ACC112 (cell line): ENCODE measurements around the gene PAAF1.

ENCODE experiments used
- H2AFZ ChIP-seq: fragments of 200-600 bp; sonication (generic); one replicate; pipeline ENCODE4 v1.6.0; 2017; ENCODE audit warnings: antibody characterized with exemption, low read length; ENCODE audit not compliant: unreplicated experiment
- H3K27ac ChIP-seq: fragments of 200-600 bp; sonication (generic); 2 replicates; pipeline ENCODE4 v1.5.1; 2014; ENCODE audit warnings: low read depth, mild to moderate bottlenecking, antibody characterized with exemption, low read length, moderate library complexity
- H3K27me3 ChIP-seq: fragments of 200-600 bp; sonication (generic); 2 replicates; pipeline ENCODE4 v1.6.1; 2014; ENCODE audit warnings: mild to moderate bottlenecking, antibody characterized with exemption, low read length, moderate library complexity, mixed read lengths; ENCODE audit not compliant: insufficient read depth
- H3K36me3 ChIP-seq: fragments of 200-600 bp; sonication (generic); 2 replicates; pipeline ENCODE4 v1.6.1; 2016; ENCODE audit warnings: mild to moderate bottlenecking, antibody characterized with exemption, low read length, moderate library complexity, mixed read lengths; ENCODE audit not compliant: insufficient read depth
- H3K4me1 ChIP-seq: fragments of 200-600 bp; sonication (generic); one replicate; pipeline ENCODE4 v1.6.1; 2016; ENCODE audit warnings: low read length, mixed read lengths; ENCODE audit not compliant: insufficient read depth, unreplicated experiment, control insufficient read depth
- H3K4me3 ChIP-seq: fragments of 200-600 bp; sonication (generic); 2 replicates; pipeline ENCODE4 v1.5.1; 2014; ENCODE audit warnings: mild to moderate bottlenecking, low read depth, low read length
- H3K79me2 ChIP-seq: fragments of 200-600 bp; sonication (generic); one replicate; pipeline ENCODE4 v1.6.0; 2016; ENCODE audit warnings: low read length; ENCODE audit not compliant: control insufficient read depth, unreplicated experiment, insufficient read depth

The PAAF1 gene

GRCh38 chr11:73876424-73877310 is at the start of gene PAAF1, which contains the start of gene COA4:
Gene PAAF1 (plus strand): TSS chr11:73876999. CDS start chr11:73877022, 23 bp downstream.
Gene COA4 (minus strand): TSS chr11:73876846. CDS start chr11:73873378, 3,468 bp downstream.
- Histone ChIP-seq H2AFZ (peak within 1 kb of the TSS; percentile 95), H3K4me1 (peaks cover 18% of the 10 kb centered on the region), H3K4me3 (peak within 1 kb of the TSS; percentile 95), H3K79me2 (peaks cover 39% of the 10 kb centered on the region), H3K27me3 (no peaks in the 10 kb centered on the region), H3K36me3 (peaks cover 13% of the 10 kb centered on the region; the same call in 1 of the 2 replicates), H3K27ac (peak within 1 kb of the TSS; percentile 82)

GRCh38 chr11:73830261-73830660 is 46.5 kb upstream of the PAAF1 start:
- no peaks in the 10 kb centered on the region for H3K36me3 ChIP-seq
- H3K27ac ChIP-seq: no peak overlapping the region
- no peaks in the 10 kb centered on the region for H3K79me2 ChIP-seq
- no peak overlapping the region for H3K4me3 ChIP-seq
- no peaks in the 10 kb centered on the region for H3K4me1 ChIP-seq
- H2AFZ ChIP-seq: no peak overlapping the region
- H3K27me3 ChIP-seq: no peaks in the 10 kb centered on the region

GRCh38 chr11:73833067-73833466 is 43.7 kb upstream of the PAAF1 start:
- no peaks in the 10 kb centered on the region for H3K36me3 ChIP-seq
- H2AFZ ChIP-seq: no peak overlapping the region
- no peaks in the 10 kb centered on the region for H3K79me2 ChIP-seq
- no peak overlapping the region for H3K4me3 ChIP-seq
- H3K4me1 ChIP-seq: no peaks in the 10 kb centered on the region
- H3K27ac ChIP-seq: no peak overlapping the region
- H3K27me3 ChIP-seq: no peaks in the 10 kb centered on the region

- Histone ChIP-seq H3K4me1 (no peaks in the 10 kb centered on the region), H2AFZ (no peak overlapping the region), H3K4me3 (no peak overlapping the region), H3K27me3 (no peaks in the 10 kb centered on the region), H3K27ac (no peak overlapping the region), H3K36me3 (no peaks in the 10 kb centered on the region), H3K79me2 (no peaks in the 10 kb centered on the region)
These were observed 38.2 kb upstream of the PAAF1 start for GRCh38 chr11:73838443-73839122.

- H3K4me1 ChIP-seq: no peaks in the 10 kb centered on the region
- H3K36me3 ChIP-seq: no peaks in the 10 kb centered on the region
- no peaks in the 10 kb centered on the region for H3K79me2 ChIP-seq
- H2AFZ ChIP-seq: no peak overlapping the region
- H3K4me3 ChIP-seq: no peak overlapping the region
- H3K27ac ChIP-seq: no peak overlapping the region
- H3K27me3 ChIP-seq: no peaks in the 10 kb centered on the region
These were observed 37.7 kb upstream of the PAAF1 start for GRCh38 chr11:73839123-73839457.

GRCh38 chr11:73851046-73851764 is 25.6 kb upstream of the PAAF1 start:
- Histone ChIP-seq H3K4me3 (no peak overlapping the region), H3K27ac (no peak overlapping the region), H3K36me3 (no peaks in the 10 kb centered on the region), H3K27me3 (no peaks in the 10 kb centered on the region), H2AFZ (no peak overlapping the region), H3K79me2 (no peaks in the 10 kb centered on the region), H3K4me1 (no peaks in the 10 kb centered on the region)

GRCh38 chr11:73852049-73852448 is 24.8 kb upstream of the PAAF1 start:
- H3K4me1 ChIP-seq: no peaks in the 10 kb centered on the region
- no peak overlapping the region for H2AFZ ChIP-seq
- no peaks in the 10 kb centered on the region for H3K79me2 ChIP-seq
- H3K27ac ChIP-seq: no peak overlapping the region
- no peaks in the 10 kb centered on the region for H3K36me3 ChIP-seq
- H3K4me3 ChIP-seq: no peak overlapping the region
- H3K27me3 ChIP-seq: no peaks in the 10 kb centered on the region

- Histone ChIP-seq H3K36me3 (no peaks in the 10 kb centered on the region), H3K27me3 (no peaks in the 10 kb centered on the region), H3K4me1 (no peaks in the 10 kb centered on the region), H2AFZ (no peak overlapping the region), H3K27ac (no peak overlapping the region), H3K79me2 (no peaks in the 10 kb centered on the region), H3K4me3 (no peak overlapping the region)
These were observed 22.1 kb upstream of the PAAF1 start for GRCh38 chr11:73854680-73855079.

GRCh38 chr11:73856031-73856567 is 20.7 kb upstream of the PAAF1 start:
- Histone ChIP-seq H3K79me2 (no peaks in the 10 kb centered on the region), H3K27me3 (no peaks in the 10 kb centered on the region), H3K4me1 (no peaks in the 10 kb centered on the region), H3K36me3 (no peaks in the 10 kb centered on the region), H3K4me3 (no peak overlapping the region), H3K27ac (no peak overlapping the region), H2AFZ (no peak overlapping the region)

- Histone ChIP-seq H3K4me1 (no peaks in the 10 kb centered on the region), H3K4me3 (no peak overlapping the region), H3K27me3 (no peaks in the 10 kb centered on the region), H2AFZ (no peak overlapping the region), H3K79me2 (no peaks in the 10 kb centered on the region), H3K27ac (no peak overlapping the region), H3K36me3 (0 out of 2 replicates have a peak, but pooled peaks cover 7% of the 10 kb centered on the region)
These were observed 17.1 kb upstream of the PAAF1 start for GRCh38 chr11:73859671-73860070.
